Transverse colon (tissue), 4 donors: ENCODE measurements around the gene NR2F1-AS1.

Source experiments
- POLR2A ChIP-seq: fragments of 450-650 bp; IDR thresholded peaks from one replicate; pipeline ENCODE4 v1.6.1; 2016; ENCODE audit warnings: antibody characterized with exemption, mild to moderate bottlenecking, moderate library complexity
- POLR2AphosphoS5 ChIP-seq, 3 donors: sonication (generic); formaldehyde crosslinking; IDR thresholded peaks; one replicate each; pipeline ENCODE4 v1.6.1; 2016; ENCODE audit warnings: antibody characterized with exemption in 3 of 3
- TF ChIP-seq, protein P1 (sequence below), 5 experiments: fragments of 200-600 bp in 3 of 5; fragments of 450-650 bp in 2 of 5; sonication (generic) in 3 of 5; IDR thresholded peaks; 1 replicate in 2 of 5; 2 replicates in 3 of 5; pipeline ENCODE4 v1.5.1; 2016 to 2017; ENCODE audit warnings: antibody characterized with exemption in 5 of 5, inconsistent platforms in 3 of 5, mild to moderate bottlenecking in 2 of 5, moderate library complexity in 1 of 5

DNA sequence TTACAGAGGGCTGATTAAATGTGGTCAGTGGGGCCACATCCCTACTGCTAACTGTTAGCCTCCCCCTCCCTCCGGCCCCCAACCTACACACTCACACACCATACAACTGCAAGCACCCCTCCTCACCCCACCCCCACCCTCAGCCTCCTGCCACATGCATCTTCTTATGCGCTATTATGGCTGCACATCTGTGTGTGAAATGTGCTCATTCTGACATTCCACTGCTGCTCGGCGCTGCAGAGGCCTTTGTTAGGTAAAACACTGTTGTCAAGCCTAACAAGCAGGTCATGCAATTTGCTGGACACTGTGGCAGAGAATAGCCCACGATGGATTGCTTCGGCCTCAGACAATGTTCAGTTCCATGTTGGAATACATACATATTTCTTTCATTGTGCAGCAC, 173.6 kb downstream of the NR2F1-AS1 start:
- TF ChIP-seq, protein P1, sequence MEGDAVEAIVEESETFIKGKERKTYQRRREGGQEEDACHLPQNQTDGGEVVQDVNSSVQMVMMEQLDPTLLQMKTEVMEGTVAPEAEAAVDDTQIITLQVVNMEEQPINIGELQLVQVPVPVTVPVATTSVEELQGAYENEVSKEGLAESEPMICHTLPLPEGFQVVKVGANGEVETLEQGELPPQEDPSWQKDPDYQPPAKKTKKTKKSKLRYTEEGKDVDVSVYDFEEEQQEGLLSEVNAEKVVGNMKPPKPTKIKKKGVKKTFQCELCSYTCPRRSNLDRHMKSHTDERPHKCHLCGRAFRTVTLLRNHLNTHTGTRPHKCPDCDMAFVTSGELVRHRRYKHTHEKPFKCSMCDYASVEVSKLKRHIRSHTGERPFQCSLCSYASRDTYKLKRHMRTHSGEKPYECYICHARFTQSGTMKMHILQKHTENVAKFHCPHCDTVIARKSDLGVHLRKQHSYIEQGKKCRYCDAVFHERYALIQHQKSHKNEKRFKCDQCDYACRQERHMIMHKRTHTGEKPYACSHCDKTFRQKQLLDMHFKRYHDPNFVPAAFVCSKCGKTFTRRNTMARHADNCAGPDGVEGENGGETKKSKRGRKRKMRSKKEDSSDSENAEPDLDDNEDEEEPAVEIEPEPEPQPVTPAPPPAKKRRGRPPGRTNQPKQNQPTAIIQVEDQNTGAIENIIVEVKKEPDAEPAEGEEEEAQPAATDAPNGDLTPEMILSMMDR (IDR thresholded peaks at IDR 0.05), result no peak
- TF ChIP-seq POLR2A (no peak), POLR2AphosphoS5 (IDR thresholded peaks at IDR 0.05) (no peak)
